GM18526 (cell line): Measurements from ENCODE around the gene SND1.

ENCODE experiments used
- POLR2A ChIP-seq: IDR thresholded peaks from 3 replicates; pipeline ENCODE4 v1.6.1; 2011; ENCODE audit not compliant: insufficient read length; ENCODE audit errors: extremely low read depth

The SND1 gene

DNA sequence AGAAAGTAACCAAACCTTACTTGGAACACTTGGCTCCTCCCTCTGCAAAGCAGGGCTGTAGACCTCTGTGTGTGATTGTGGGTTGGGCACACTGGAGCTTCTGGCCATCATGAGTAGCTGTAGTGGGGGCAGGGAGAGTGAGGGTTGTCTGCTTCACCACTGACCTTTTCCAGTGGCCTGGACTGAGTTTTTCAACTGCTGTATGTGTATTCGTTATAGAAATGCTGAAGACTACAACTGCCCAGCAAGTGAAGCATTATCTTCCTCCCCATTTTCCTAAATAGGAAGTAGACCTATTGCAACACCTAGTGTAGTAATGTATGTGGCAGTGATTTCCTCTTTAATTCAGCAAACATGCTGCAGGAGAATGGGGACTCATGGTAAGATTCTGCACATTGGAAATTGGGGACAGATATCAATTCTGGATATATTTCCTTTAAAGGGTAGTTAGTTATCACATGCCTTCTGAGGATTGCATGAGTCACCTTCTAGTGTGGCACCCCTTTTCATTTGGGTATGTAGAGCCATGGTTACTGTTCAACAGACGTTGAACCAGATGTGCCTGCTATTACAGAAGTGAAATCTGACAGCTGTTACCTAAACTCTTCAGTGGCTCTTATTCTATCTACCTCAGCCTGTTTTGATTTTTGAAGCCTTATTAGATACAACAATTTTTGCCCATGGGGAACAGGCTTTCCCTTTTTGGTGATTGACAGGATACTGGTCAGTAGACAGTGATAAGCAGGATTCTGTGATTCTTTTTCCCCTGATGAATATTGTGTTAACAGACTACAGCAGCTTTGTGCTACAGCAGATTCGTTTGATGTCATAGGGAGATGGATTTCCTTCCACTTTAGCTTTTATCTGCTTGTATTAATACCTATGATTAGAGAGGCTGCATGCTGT is 130.9 kb downstream of the SND1 start:
- no peak for TF ChIP-seq POLR2A

DNA sequence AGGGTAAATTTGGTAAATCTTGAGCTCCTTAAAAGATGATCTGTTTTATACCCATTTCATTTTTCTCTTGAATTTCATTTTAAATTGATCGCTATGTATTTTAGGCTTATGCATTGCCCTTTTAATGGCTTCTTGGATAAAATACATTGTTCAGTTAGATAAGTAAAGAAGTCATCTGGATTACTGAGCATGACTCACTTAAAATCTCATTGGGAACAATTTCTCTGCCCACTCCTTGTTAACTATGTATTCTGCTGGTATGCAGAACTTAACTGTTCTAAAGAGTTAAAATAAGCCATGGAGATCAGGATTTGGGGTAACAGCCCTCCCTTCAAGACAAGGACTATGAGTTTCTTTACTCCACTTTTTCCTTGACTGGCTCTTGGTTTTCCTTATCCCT is 134.2 kb downstream of the SND1 start:
- no peak for TF ChIP-seq POLR2A

DNA sequence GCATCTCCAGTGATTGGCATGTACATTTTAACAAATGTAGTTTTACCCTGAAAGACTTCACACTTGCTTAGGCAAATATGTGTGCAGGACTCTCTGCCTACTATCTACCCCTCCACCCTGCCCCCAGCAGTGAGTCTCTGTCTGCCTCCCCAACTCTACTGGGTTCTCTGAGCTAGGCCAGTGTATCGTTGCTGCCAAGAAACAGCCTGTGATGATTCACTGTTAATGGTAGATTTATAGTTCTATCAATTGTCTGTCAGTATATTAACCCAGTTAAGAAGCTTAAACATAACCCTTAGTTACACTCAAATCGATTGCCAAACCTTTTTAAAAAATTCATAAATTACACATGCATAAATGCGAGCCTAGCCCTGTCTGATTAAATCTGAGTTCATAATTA is 137.0 kb downstream of the SND1 start:
- no peak for TF ChIP-seq POLR2A

DNA sequence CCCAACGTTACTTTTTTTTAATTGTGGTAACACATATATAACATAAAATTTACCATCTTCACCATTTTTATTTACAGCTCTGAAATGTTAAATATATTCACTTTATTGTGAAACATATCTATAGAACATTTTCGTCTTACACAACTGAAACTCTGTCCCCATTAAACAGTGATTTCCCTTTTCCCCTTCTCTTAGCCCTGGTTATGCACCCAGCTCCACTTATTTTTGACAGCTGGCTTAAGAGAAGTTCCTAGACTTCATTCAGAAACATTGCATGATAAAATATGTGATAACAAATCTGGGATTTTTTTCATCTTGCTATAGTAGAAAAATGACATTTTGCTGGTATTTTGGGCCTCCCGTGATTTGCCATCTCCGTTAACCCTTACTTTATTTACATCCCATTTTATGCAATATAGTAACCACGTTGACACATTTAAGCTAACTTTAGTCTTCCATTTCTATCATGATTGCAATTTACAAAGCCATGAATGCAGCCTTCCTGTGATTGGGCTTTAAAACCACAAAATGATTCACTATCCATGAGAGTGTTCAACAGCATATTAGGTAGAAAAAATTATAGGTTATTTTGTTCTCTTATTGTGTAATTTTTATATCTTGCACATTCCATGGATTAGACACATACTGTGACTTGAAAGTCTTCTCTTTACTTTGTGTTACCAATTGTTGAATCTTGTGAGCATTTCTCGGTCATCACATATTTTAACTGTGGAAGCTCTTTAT is 139.6 kb downstream of the SND1 start:
- TF ChIP-seq POLR2A, result no peak

DNA sequence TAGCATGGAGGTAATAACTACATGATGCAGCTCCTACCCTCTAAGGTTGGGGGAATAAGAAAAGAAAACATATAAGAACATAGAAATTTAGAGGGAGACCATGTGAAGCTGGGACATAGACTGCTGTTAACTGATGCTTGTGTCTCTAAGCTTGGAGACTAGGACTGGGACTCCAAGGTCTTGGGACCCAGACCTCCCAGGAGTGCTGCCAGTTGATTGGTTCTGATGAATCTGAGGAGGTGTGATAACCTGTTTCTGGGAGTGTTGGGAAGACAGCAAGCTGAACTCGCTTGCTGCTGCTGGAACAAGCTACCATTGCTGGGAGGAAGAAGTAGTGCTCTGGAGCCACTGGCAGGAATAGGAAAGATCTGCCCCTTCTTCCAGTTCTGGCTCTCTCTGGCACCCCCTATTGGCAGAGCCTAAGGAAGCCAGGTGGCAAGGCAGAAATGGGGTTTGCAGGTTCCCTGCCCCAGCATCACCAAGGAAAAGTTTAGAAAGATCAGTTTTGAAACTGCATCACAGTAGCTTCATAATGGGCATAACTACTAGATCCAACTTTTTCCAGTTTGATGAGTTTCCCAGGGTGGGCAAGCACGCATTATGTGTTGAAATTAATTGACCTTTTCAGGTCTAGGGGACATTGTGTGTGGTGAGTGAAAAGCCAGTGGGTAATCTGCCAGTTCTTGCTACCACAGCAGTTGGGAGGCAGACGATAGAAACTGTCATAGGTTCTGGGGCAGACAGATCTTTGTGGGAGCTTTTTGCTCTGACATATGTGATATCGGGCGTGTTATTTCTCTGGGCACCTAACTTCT is 140.7 kb downstream of the SND1 start:
- TF ChIP-seq POLR2A, result no peak

DNA sequence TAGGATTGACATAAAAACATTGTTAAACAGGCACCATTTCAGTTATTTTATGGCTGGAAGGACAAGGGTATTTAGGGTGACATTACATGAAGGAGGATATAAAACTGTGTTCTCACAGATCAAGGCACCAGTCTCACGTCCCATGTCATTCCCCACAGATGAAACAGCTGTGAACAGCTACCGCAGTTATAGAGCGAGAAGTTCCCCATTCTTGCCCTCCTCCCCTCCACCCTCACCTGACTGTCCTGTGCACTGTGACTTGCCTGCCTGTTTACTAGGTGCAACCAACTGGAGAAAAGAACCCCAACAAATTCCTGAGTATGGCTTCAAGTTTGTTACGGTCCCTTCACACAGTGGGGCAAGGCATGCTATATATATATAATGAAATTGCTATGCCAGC is 141.6 kb downstream of the SND1 start:
- TF ChIP-seq POLR2A, result no peak

DNA sequence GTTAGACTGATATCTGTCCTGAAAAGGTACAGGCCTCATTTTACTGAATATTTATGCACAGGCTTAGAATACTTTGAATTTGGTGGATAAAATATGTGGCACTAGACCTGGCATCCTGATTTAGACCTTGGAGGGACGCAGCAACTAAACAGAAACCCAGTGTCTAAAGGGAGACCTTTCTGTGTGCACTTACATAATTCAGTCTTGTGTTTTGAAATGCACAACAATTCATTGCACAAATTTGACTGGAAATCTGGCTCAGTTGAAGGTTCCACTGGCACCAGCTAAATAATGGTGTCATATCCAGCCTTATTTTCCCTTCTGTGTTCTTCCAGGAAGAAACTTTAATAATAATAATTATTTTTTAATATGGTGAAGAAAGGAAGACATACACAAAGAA is 142.1 kb downstream of the SND1 start:
- no peak for TF ChIP-seq POLR2A

DNA sequence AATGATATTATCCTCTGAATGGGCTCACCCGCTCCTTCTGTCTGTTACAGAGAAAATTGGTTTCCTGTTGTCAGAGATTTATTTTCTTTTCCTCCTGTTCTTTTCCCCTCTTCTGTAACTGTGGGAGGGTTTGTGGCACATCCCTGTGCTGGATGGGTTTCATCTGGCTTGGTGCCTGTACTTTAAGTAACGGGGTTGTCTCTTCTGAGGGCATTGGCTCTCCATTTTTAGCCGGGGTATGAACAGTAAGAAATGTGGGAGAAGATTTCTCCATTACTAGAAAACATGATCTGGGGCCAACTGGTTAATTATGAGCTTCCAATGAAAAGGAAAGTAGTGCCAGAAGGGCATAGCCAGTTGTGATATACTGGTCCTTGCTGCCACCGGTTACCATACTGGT is 142.6 kb downstream of the SND1 start:
- no peak for TF ChIP-seq POLR2A

DNA sequence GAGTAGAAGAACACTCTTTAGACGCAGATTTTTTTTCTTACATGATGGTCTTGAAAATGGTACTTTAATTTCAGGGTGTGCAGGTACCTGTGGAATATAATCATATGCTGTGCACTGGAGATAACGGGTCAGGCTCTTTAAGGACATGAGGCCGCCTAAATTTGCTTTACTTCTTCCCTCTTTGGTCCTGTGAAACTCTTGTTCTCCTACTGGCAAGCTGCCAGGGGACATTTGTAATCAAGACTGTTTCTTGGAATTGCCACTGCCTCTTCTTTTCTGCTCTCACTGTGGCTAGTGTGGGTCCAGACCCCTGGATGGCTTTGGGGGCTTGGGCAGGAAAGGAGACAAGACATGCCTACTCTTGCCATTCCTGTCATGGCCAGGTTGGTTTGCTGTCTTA is 146.0 kb downstream of the SND1 start:
- no peak for TF ChIP-seq POLR2A

DNA sequence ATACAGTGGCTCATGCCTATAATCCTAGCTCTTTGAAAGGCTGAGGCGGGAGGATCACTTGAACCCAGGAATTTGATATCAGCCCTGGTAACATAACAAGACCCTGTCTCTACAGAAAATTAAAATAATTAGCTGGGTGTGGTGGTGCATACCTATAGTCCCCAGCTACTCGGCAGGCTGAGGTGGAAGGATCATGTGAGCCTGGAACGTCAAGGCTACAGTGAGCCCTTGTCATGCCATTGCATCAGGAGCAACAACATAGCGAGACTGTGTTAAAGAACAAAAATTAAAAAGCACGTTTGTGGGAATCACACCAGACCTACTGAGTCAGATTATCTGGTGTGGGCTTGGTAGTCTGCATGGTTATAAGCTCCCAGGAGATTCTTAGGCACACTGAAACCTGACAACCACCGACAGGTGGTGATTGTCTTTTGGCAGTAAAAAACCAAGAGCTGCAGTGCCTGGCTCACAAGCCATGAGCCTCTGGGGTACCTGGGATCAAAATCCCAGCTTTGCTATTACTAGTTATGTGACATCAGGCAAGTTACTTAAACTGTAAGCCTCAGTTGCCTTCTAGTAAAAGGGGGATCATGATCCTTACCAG is 146.9 kb downstream of the SND1 start:
- TF ChIP-seq POLR2A, result no peak

DNA sequence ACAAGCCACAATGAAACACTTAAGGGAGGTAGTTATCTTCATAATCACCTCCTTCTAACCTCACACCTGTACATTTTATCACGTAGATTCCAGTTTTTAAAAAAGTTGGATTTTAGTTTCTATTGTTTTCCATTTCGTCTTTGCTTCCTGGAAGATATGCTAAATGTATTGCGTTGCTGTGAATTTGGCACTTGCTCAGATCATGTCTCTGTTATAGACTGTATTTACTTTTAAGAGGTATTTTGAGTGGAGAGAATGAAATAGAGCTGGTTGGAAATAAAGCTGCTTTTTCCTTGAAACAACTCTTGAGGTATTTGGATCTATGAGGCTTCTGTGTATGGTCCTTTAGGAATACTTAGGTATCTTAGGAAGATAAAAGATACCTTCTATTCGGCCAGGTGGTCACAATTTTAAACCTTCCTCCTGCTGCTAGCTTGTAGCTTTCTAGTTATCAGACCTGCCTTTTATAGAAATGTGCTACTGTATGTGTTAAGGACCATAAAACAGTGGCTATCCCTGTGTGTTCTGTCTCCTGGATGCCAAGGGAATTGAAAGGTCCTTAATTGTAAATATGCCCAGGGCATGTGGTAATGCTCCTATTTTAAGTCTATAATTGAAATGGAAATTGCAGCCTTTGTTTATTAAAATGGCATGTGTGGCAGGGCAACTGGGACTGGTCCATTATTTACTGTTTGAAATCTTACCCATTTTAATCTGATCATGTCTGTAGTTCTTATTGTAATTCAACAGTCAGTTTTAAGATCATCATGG is 147.7 kb downstream of the SND1 start:
- no peak for TF ChIP-seq POLR2A

DNA sequence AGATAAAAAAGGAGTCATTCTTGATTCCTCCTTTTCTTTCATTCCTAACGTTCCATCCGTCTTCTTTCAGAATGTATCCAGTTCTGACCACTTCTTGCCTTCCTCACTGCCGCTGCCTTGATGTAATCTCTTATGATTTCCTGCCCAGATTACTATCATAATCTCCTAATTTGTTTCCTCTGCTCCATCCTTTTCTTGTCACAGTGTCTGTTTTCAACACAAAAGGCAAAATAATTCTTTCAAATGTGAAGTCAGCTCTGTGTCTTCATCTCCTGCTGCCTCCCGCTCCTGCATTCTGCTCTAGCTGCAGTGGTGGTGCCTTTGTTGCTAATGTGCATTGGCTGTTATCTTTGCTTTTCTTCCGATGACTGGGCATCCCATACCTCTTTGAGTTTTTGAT is 150.9 kb downstream of the SND1 start:
- no peak for TF ChIP-seq POLR2A

DNA sequence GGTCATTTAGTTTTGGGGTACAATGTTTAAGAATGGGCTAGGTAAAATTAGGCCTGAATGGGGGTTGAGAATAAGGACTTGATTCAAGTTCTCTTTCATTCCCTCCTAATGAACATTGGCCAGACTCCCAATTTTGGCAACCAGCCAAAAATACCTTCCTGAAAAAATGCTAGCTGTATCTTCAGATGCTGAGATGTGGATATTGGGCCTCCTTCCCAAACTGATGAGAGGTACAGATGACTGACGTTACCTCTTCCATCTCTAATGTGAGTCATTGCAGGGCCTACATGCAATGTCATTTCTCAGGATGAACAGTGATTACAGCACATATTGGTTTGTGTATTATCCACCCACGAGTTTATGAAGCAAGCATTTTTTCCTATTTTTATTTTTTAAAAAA is 151.6 kb downstream of the SND1 start:
- no peak for TF ChIP-seq POLR2A

DNA sequence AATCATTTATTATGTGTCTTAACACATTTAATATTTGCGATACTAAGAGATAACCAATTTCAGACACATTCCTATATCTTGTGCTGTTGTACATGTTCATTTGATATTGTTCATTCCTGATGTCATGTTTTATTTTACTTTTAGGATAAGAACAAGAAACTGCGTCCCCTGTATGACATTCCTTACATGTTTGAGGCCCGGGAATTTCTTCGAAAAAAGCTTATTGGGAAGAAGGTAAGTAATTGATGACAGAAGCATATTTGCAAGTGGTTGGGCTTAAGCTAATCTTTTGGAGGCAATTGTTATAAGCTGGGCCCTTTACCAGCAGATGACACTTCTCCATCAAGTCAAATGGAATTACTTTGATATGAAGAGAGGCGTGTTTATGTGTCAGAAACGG is 155.3 kb downstream of the SND1 start:
- TF ChIP-seq POLR2A, result no peak

DNA sequence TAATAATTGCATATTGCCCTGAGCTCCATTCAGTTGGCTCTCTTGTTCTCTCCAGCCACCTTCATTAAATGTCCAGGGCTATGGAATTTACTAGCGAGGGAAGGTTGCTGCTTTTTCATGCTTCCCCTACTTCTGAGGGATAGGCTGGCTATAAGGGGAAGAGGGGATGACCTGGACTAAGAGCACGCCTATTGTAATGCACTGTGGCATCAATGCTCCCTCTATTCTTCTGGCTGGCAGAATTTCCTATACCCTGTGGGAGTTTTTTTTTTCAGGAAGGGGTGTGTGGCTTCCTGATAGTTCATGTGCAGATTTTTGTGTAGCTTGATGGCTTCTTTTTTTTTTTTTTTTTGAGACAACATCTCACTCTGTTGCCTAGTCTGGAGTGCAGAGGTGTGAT is 155.8 kb downstream of the SND1 start:
- TF ChIP-seq POLR2A, result no peak

DNA sequence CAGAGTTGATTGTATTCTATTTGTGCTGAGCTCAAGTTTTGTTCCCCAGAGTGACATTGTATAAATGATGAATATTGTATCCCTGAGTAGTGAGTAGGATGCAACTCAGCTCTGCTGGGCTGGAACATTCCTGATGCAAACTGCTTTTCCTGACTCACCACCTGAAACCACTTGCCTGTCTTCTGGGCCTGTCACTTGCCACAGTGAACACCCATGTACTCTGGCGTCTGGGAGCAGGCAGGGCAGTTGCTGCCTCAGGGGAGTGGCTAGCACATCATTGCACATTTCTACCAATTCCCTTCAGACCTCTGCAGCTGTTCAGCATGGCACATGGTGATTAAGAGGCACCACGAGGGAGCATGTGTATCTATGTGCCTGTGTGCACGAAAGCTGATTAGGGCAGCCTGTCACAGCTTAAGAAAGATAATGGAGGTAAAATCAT is 157.3 kb downstream of the SND1 start:
- TF ChIP-seq POLR2A, result no peak
